ENCODE measurements around the gene ZNF618. TPM values are rescaled to one million over a fixed set of nuclear protein-coding genes. Genes with fewer than 3 reads are reported as not detected.

Gene ZNF618
- total RNA-seq, 1 donor from 2014 or later, result 3.9 TPM

DNA sequence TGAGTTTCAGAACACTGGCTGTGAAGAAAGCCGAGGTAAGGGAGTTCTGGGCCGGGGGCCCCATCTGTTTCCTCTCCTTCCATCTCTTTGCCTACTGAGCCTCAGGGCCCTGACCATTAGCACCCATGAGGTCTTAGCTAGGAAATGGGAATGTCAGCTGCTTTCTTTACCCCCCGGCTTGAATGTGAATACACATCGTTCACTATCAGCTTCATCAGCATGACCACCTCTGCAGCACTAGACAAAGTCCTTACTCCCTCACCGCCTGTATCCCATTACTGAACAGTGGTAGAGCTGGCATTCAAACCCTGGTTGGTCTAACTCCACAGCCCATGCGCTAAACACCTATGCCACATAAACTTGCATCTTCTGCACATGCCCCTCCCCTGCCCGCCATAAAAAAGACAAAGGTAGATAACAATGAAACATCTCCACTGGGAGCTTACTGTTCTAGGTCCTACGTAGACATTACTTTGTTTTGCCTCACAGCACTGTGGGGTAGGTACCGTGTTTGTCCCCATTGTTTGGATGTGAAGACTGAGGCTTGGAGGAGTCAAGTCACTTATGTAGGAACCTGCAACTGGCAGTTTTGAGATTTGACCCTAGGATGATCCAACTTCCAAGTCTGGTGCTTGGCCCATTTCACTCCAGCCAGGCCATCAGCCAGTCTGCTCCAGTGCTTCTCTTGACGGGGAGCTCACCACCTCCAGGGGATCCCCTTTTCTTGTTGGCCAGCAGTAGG, 108.7 kb downstream of the ZNF618 start:
- DNase-seq (ENCODE audit: low read depth), result no peak
- H3K4me3 ChIP-seq (ENCODE audit: low read depth, low read length), result no peak overlapping the region
- TF ChIP-seq, protein P1, sequence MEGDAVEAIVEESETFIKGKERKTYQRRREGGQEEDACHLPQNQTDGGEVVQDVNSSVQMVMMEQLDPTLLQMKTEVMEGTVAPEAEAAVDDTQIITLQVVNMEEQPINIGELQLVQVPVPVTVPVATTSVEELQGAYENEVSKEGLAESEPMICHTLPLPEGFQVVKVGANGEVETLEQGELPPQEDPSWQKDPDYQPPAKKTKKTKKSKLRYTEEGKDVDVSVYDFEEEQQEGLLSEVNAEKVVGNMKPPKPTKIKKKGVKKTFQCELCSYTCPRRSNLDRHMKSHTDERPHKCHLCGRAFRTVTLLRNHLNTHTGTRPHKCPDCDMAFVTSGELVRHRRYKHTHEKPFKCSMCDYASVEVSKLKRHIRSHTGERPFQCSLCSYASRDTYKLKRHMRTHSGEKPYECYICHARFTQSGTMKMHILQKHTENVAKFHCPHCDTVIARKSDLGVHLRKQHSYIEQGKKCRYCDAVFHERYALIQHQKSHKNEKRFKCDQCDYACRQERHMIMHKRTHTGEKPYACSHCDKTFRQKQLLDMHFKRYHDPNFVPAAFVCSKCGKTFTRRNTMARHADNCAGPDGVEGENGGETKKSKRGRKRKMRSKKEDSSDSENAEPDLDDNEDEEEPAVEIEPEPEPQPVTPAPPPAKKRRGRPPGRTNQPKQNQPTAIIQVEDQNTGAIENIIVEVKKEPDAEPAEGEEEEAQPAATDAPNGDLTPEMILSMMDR (conservative IDR thresholded peaks at IDR 0.05; ENCODE audit: low read depth, low read length), result no peak

GRCh38 chr9:113985968-113986585, 110.0 kb downstream of the ZNF618 start:
- TF ChIP-seq, protein P1 (conservative IDR thresholded peaks at IDR 0.05; ENCODE audit: low read depth, low read length), result no peak
- DNase-seq (ENCODE audit: low read depth), result no peak
- no peak overlapping the region for H3K4me3 ChIP-seq (ENCODE audit: low read depth, low read length)

- TF ChIP-seq, protein P1 (conservative IDR thresholded peaks at IDR 0.05; ENCODE audit: low read depth, low read length), result no peak
- no peak overlapping the region for H3K4me3 ChIP-seq (ENCODE audit: low read depth, low read length)
- DNase-seq (ENCODE audit: low read depth), result no peak
These were observed 110.8 kb downstream of the ZNF618 start for GRCh38 chr9:113986931-113987330.

- no peak overlapping the region for H3K4me3 ChIP-seq (ENCODE audit: low read depth, low read length)
- TF ChIP-seq, protein P1 (conservative IDR thresholded peaks at IDR 0.05; ENCODE audit: low read depth, low read length), result no peak
- DNase-seq (ENCODE audit: low read depth), result no peak
These were observed 111.4 kb downstream of the ZNF618 start for GRCh38 chr9:113987526-113987925.

DNA sequence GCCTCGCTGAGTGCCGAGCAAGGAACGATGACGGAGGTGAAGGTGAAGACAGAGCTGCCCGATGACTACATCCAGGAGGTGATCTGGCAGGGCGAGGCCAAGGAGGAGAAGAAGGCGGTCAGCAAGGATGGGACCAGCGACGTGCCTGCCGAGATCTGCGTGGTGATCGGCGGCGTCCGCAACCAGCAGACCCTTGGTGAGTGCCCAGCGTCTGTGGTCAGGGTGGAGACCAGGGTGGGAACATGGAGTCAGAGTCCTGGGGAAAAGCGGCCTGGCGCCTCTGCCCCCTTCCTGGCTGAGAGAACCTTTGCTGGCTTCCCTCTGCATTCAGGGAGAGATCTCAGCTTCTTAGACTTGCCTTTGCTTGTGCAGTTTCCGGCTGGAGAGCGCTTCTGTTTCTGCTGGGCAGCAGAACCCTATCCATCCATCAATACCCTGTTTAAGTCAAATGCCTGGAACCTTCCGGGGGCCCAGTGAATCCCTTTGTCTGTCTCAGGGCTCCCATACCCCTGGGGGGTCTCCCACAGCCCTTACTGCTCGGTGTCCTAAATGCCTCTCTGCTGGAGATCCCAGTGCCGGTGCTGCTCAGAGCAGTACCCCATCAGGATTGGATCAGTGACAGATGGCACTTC, 112.4 kb downstream of the ZNF618 start:
- TF ChIP-seq, protein P1 (conservative IDR thresholded peaks at IDR 0.05; ENCODE audit: low read depth, low read length), result no peak
- DNase-seq (ENCODE audit: low read depth), result no peak
- H3K4me3 ChIP-seq (ENCODE audit: low read depth, low read length), result no peak overlapping the region

GRCh38 chr9:113989017-113989713, 113.1 kb downstream of the ZNF618 start:
- no peak overlapping the region for H3K4me3 ChIP-seq (ENCODE audit: low read depth, low read length)
- TF ChIP-seq, protein P1 (conservative IDR thresholded peaks at IDR 0.05; ENCODE audit: low read depth, low read length), result no peak
- DNase-seq (ENCODE audit: low read depth), result no peak

Data from epithelial cell of proximal tubule (primary cell).